HG03139 (cell line): Measurements from ENCODE around the gene NAP1L4.

Experiments
- ATAC-seq: cut with Tn5 transposase; IDR thresholded peaks from one replicate; pipeline ENCODE4 v1.9.1; 2021; ENCODE audit not compliant: unreplicated experiment

Gene NAP1L4, protein sequence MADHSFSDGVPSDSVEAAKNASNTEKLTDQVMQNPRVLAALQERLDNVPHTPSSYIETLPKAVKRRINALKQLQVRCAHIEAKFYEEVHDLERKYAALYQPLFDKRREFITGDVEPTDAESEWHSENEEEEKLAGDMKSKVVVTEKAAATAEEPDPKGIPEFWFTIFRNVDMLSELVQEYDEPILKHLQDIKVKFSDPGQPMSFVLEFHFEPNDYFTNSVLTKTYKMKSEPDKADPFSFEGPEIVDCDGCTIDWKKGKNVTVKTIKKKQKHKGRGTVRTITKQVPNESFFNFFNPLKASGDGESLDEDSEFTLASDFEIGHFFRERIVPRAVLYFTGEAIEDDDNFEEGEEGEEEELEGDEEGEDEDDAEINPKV

DNA sequence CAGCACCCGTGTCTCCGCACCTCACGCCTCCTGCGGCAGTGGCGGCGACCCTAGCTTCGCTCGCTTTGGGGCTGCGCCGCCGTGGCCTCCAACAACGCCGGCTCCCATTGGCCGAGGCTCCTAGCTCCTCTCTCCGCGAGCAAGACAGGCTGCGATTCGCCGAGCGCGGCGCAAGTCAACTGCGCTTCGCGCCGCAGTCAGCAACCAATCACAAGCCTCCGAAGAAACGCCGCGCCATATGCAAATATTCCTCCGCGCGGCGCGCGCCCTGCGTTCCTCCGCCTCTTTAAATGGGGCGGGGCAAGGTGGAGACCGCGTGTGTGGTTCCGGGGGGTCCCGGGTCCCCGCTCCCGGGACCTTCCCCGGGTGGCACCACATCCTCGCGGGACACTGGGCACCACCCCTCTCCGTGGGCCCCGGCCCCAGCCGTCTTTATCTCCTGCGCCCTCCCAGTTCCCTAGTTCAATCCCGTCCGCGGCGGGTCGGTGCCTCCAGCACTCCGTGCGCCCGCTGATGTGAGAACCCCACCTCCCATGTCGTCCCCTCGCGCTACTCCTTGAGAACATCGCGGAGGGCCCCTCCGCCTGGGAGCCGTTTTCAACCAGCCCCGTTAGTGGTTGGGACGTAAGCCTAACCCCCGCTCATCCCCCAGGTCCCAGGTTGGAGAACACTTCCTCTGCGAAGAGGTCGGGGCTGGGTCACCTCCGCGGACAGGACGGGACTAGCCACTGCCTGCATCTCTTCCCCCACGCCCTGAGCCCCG, at the start of gene NAP1L4:
Gene NAP1L4, minus strand, starts transcription at position 96 of the 763 bp plus-strand sequence. CDS start 13,109 bp downstream, outside the sequence.
- ATAC-seq = peak; percentile 85

DNA sequence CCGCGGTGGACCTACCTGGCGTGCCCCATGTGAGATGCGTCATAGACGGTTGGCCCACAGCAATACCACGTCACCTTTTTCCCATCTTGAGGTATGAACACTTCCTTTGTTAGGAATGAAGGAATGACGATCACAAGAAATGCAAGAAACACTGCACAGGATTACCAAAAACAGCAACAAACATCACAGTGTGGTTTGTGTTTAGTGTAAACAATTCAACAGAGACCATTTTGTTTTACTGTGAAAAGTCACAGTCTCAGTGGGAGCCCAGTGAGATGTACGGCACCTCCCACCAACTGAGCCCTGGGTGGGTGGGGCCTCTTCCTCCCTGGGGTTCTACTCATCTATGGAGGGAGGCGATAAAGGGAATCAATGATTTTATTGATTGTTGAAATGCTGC, 48.8 kb upstream of the NAP1L4 start:
- no peak for ATAC-seq

DNA sequence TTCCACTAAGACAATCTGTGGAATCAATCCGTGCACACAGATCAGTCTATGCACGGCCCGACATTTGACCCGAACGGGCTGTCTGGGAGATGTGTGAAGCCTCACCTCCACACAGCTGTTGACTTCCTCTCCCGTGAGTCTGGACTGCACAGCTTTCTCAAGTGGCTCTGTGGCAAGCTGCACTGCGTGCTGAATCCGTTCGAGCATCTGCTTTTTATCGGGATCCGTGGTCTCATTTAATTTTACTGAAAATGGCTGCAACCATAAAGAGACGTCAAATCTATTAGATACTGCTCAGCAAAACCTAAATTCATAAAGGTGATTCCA, 45.8 kb upstream of the NAP1L4 start:
- no peak for ATAC-seq

DNA sequence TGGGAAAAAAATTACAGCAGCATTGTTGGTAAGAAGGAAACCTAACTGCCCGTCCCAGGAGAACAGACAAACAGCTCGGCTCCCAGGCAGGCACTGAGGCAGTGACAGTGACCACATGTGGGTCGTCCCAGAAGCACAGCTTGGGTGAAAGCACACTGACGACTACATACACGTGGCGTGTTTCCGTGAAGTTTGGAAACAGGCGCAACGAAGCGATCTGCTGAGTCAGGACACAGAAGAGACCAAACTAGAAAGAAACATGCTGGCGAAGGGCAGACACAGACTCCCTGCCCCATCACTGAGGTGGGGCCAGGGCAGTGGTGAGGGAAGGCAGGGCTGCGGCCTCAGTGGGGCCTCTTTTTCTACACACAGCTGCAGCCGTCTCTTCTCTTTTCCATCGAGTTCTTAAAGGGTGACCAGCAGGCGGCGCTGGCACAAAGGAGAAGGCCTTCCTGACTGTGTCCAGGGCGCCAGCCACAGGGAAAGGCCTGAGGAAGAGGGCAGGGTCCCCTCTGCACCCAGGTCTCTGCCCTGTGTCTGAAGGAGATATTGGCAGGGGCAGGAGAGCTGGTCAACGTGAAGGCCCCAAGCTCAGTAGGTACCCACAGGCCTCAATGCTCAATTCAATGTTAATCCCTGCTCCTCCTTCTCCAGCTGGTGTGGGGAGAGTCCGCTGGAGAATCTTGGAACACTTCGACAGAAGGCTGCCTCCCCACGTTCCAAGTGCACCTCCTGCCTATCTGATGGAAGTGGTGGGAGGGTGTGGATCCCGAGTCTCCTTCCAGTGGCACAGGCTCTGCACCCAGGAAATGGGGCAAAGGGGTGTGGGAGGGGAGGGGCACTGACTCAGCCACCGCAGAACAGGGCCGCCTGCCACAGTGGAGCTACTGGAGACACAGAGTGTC, 45.2 kb upstream of the NAP1L4 start:
- no peak for ATAC-seq

DNA sequence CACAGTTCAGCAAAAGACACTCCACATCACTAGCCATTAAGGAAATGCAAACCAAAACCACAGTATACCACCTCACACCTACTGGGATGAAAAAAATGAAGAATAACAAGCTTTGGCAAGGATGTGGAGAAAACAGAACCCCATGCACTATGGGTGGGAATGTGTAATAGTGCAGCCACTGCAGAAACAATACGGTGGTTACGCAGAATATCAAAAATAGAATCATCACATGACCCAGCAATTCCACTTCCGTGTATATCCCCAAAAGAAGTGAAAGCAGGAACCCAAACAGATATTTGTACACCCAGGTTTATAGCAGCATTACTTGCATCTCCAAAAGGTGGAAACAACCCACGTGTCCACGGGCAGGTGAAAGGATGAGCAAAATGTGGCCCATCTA, 44.3 kb upstream of the NAP1L4 start:
- ATAC-seq = no peak

DNA sequence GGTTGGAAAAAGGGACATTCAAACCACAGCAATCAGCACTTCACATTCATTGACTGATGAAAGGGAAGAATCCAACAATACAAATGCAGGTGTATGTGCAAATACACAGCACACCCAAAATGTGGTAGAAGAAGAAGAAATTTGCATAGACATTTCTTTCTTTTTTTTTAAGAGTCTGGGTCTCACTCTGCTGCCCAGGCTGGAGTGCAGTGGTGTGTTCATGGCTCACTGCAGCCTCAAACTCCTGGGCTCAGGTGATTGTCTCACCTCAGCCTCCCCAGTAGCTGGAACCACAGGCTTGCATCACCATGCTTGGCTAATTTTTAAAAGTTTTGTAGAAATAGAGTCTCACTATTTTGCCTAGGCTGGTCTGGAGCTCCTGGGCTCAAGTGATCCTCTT, 43.2 kb upstream of the NAP1L4 start:
- no peak for ATAC-seq

DNA sequence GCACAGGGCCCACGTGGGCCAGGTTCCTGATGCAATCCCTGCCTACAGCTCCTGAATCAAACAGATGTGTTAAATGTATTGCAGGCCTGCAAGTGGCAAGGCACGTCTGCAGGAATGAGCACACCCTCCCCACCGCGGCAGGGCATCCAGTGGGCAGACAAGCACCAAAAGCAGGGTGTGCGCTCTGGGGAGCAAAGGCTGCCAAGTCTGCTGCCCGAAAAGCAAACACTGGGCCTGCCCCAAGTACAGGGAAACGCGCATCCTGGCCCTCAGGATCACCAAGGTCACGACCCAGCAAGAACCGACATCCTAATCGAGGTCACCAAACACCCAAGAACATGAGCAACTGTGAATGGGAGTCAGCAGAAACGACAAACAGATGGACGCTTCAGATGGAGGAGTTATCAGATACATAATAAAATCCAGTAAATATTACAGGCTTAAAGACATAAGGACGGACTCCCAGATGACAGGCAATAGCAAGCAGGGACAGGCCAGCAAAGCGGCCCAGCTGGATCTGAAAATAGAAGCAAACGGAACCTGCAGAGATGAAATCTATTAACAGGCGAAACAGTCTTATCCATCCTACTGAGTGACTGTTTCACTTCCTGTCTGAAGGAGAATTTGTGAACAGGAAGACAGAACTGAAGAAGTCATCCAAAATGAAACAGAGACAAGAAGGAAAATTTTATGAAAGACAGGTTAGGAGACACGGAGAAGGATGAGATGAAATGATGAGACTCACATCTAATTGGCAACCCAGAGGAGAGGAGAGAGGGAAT, 38.4 kb upstream of the NAP1L4 start:
- ATAC-seq = no peak

DNA sequence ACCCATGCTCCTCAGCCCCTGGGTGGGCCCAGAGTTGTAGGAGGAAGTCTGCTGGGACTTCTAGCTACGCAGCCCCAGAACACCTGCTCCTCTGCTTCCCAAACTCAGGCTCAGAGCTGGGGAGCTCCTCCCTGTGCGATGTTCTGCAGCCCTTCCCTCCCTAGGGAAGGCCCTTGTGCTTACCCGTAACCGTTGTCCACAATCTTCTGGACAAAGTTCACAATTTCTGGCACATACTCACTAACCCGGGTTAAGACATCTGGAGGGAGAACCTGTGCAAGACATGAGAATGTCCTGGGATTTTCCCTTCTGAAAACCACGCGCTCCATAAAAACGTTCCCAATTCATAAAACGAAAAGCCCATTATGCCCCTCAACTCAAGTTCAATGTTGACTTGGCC, 36.7 kb upstream of the NAP1L4 start:
- no peak for ATAC-seq

DNA sequence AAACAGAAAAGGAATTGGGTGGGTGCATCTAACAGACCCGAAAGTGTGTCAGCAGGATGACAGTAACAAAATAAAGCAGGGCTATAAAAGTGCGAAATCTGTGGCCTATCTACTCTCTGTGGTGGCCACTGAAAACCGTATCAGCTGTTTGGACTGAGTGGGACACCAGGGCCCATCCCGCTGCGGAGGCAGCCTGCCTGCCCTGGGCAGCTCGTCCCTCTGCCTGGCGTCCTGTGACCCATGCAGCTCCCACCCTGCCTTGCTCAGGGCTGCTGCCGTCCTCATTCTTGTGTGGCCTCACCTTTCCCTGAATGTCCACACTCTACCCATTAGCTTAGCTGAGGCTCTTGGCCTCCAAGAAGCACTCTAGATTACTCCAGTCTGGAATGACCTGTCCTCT, 34.7 kb upstream of the NAP1L4 start:
- ATAC-seq = no peak

DNA sequence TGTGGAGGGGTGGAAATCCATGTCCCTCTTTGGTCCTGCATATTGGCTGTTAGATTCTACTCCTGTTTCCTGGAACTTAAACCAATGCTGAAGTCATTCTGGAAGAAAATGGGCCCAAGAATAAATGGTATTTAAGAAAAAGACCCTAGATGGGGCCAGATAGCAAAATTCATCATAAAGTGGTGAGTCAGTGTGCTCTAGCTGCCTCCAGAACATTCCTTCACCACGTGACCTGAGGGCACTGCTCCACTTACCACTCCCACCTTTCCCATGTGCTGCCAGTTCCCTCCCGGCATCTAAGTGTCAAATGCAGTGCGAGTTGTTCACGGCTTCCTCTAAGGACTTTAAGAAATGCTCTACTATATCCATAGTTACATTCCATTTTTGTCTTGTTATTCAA, 30.9 kb upstream of the NAP1L4 start:
- ATAC-seq = no peak

DNA sequence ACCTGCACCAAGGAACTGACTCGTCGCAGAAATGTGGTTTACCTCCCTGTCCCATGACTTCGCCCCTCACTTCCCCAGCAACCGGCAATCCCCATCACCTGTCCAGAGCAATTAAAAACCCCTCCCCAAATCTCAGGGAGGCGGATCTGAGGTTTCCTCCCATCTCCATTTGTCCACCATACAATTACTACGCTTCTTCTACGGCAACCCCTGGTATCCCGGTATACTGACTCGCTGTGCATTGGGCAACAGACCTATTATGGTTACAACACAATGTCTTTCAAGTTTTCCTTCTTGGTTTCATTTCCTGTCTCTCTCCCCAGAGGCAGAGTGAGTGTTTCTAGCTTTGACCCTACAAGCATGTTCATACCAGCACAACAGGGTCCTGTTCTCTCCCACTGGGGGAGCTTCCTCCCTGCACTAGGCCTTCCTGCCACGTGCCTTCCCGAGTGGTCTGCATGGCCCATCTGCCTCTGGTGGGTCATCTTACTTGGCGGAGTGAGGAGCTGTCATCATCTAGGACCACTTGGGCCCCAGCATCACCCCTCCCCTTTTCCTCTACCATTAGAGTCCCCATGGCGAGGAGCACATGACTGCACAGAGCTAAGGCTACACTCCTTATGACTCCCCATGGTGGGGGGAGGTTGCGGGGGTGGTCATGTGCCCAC, 30.3 kb upstream of the NAP1L4 start:
- ATAC-seq = peak; percentile 74

DNA sequence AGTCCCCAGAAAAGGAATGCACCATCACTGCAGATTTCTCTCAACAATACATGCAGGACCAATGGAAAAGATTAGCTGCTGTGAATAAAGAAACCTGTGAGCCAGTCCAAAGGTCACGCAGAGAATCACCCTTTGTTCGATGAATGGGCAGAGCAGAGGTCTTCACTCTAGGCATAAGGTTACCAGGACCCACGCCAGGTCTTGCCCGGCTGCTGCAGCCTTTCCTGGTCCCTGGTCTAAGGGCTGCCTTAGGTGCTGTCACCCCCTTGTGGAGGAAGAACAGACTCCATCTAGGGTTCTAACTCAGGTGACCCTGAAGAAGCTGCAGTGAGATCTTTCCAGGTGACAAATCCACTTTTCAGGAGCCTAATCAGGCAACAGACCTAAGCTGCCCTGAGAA, 29.0 kb upstream of the NAP1L4 start:
- ATAC-seq = no peak

DNA sequence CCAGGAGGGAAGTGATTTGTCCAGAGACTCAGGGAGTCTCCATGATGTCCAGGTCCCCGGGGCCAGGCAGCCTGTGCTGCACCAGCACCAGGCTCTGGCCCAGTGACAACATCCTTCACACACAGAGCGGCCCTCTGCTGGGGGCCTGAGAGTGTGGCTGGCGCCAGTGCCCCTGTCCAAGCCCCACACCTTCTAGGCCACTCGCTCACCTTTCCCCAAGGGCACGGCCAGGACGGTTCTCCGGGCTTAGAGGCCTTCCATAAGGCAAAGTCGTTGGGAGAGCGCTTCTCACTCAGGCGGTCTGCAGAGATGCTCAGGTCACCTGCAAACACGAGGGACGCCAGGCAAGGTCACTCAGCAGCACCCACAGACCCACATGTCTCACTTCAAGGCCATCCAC, 27.9 kb upstream of the NAP1L4 start:
- no peak for ATAC-seq

DNA sequence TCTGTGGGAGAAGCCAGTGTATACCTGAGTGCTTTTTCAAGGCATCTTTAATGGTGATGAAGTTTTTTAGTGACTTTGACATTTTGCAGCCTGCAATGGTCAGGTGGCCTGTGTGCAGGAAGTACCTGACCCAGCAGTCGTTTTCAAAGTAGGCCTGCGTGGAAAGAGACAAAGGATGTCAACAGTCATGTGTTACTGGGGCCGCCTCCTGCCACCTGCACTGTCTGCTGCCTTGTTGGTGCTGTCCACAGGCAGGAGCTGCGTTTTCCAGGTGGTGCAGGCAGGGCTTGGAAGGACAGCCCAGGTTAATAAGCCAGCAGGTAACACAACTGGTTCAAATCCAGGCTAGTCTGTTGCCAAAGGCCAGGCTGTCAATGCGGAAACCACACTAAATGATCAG, 26.5 kb upstream of the NAP1L4 start:
- no peak for ATAC-seq

DNA sequence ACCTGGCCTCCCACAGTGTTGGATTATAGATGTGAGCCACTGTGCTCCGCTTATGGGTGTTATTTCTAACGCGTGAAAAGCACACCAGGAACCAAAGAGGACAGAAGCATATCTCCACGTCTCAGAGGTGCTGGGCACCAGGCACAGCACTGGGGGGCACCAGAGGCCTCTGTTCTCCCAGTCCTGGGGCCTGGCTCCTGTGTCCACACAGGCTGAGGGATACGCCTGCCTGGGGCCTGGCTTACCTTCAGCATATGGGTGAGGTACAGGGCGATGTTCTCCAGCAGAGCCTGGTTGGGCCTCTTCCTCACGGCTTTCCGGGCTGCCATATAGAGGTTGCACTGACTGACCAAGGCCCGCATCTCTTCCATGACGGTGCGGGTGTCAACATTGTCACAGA, 24.7 kb upstream of the NAP1L4 start:
- no peak for ATAC-seq

DNA sequence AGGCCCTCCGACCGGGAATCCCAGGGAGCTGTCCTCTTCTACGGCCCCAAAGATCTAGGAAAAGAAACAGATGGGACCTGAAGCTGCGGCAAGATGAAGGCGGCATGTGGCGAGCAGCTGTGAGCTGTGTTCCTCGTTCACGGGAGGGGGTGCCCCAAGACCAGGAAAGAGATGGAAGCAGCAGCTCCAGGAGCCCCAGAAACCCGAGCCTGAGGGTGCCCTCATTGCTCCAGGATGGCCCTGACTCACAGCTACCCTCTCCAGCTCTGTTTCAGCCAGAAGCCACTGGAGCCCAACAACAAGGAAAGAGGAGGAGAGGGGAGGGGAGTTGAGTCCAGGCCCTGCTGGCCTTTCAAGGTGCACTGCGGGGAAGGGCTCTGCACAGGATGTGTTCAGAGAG, 23.7 kb upstream of the NAP1L4 start:
- no peak for ATAC-seq

DNA sequence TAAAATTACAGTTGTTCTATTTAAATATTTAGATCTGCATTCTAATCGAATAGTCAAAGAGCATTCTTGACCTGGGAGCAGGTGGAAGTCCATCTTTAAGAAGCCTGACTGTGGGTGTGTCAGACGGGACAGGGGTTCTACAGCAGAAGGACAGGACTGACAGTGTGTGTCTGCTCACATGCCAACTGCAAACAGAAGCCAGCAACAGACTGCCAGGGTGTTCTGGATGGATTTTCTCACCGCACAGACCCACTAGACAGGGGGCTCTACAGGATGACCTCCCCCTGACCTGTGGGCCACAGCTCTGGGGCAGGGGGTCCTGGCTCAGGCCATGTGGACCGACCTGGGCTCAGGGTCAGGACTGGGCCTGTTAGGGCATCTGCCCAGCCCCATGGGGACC, 22.8 kb upstream of the NAP1L4 start:
- no peak for ATAC-seq

DNA sequence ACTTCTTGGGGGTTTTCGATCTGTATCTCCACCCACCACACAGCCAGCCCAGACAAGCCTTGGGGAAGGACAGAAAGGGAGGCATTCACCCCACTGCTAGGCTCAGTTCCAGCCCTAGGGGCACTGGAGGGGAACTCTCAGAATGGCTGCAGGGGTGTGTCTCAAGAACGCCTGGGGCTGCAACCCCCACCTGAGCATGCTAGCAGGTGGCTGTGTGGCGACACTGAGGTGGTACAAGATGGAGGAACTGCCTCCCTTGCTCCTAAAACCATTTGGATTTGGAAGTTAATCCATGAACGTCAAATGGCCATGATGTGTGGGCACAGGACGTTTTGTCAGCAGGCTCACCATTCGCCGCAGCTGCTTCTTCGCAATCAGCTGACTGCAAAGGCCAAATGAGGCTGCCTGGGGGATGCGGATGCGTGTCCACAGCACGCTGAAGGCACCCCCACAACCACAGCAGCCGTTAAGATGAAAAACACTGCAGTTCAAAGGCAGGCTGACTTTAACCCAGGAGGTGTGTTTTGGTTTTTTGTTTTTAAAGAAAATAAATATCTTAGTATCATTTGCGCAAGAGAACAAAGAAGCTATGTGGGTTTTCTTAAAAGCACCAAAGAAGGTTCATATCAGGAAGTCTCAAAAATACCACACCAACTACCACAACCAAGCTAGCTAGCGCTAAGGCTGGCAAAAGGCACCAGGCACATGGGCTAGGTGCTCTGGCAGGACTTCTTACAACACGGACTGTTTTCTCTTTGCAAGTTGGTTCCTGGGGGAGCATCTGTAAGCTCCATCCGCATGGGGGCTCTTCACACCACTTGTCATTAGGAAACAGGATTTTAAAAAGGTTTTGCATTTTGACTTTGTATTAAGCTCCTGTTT, 22.2 kb upstream of the NAP1L4 start:
- no peak for ATAC-seq
